H1 (cell line): ENCODE measurements around the gene TMBIM4. TPM values are rescaled to one million over a fixed set of nuclear protein-coding genes. Genes with fewer than 3 reads are reported as not detected.
A peak's percentile ranks its signal among the peaks of the same experiment; 100 is the strongest.

Experiments used
- CTCF ChIA-PET: fragments of 300-600 bp; sonication (Branson Sonifier 250); formaldehyde crosslinking; loops from one replicate; lab custom pipeline; 2021; ENCODE audit not compliant: partially characterized antibody; lab: Charles Lee
- POLR2A ChIA-PET: fragments of 300-600 bp; sonication (Branson Sonifier 250); formaldehyde crosslinking; loops from one replicate; lab custom pipeline; 2021; ENCODE audit warnings: inconsistent platforms; ENCODE audit not compliant: partially characterized antibody; lab: Charles Lee
- DNase-seq, 2 experiments: peaks; one replicate each; pipeline versions ENCODE4 v3.0.0 to v3.0.0-alpha.2; 2010 to 2022; ENCODE audit warnings: low spot score in 2 of 2, low read depth in 1 of 2, mixed read lengths in 1 of 2
- FAIRE-seq: peaks from 2 replicates; lab custom pipeline; 2011; peaks lifted over from hg19 to GRCh38; lab: Jason Lieb, UNC
- H2AFZ ChIP-seq: 2 replicates; pipeline ENCODE4 v1.8.1; 2012; ENCODE audit warnings: low read length, inconsistent platforms
- H2AK5ac ChIP-seq: 2 replicates; pipeline ENCODE4 v1.6.1; 2013; ENCODE audit warnings: low read depth, low read length
- H2BK120ac ChIP-seq: replicated peaks from 2 replicates; pipeline ENCODE3; 2013; ENCODE audit warnings: low read depth, low read length, inconsistent platforms
- H2BK12ac ChIP-seq: 2 replicates; pipeline ENCODE4 v1.6.1; 2013; ENCODE audit warnings: low read depth, low read length
- H2BK15ac ChIP-seq: 2 replicates; pipeline ENCODE4 v1.6.1; 2013; ENCODE audit warnings: low read length
- H2BK20ac ChIP-seq: 2 replicates; pipeline ENCODE4 v1.6.1; 2013; ENCODE audit warnings: low read length
- H2BK5ac ChIP-seq: 2 replicates; pipeline ENCODE4 v1.6.1; 2013; ENCODE audit warnings: low read depth, low read length
- H3K14ac ChIP-seq: 2 replicates; pipeline ENCODE4 v1.6.1; 2013; ENCODE audit warnings: inconsistent platforms; ENCODE audit not compliant: insufficient read length
- H3K18ac ChIP-seq: 2 replicates; pipeline ENCODE4 v1.6.1; 2013; ENCODE audit warnings: low read length; ENCODE audit errors: extremely low read depth
- H3K23ac ChIP-seq: 2 replicates; pipeline ENCODE4 v1.6.1; 2013; ENCODE audit warnings: inconsistent platforms; ENCODE audit not compliant: insufficient read length
- H3K23me2 ChIP-seq: 2 replicates; pipeline ENCODE4 v1.6.1; 2013; ENCODE audit warnings: low read depth, low read length
- H3K27ac ChIP-seq: 2 replicates; pipeline ENCODE4 v1.6.1; 2011; ENCODE audit warnings: low read depth, low read length, inconsistent platforms
- H3K27me3 ChIP-seq, 4 experiments: replicated peaks in 1 of 4; 1 replicate in 1 of 4; 2 replicates in 3 of 4; pipeline versions ENCODE4 v1.6.1 to v1.8.1; 2011 to 2013; ENCODE audit warnings: low read length in 3 of 4, mild to moderate bottlenecking in 3 of 4, inconsistent platforms in 2 of 4, mixed read lengths in 2 of 4, moderate library complexity in 1 of 4; ENCODE audit not compliant: control insufficient read depth in 3 of 4, insufficient read depth in 3 of 4; ENCODE audit errors: extremely low read depth in 1 of 4
- H3K36me3 ChIP-seq, 4 experiments: 2 replicates each; pipeline versions ENCODE4 v1.6.1 to v1.8.1; 2011 to 2013; ENCODE audit warnings: mild to moderate bottlenecking in 4 of 4, low read length in 3 of 4, moderate library complexity in 2 of 4, control low read depth in 1 of 4, inconsistent platforms in 1 of 4; ENCODE audit not compliant: insufficient read depth in 4 of 4, control insufficient read depth in 2 of 4
- H3K4ac ChIP-seq: replicated peaks from 2 replicates; pipeline ENCODE3; 2013; ENCODE audit warnings: low read length, low read depth, mixed read lengths, inconsistent platforms; ENCODE audit not compliant: insufficient read length
- H3K4me1 ChIP-seq, 4 experiments: replicated peaks in 1 of 4; 1 replicate in 1 of 4; 2 replicates in 3 of 4; pipeline versions ENCODE4 v1.6.1 to v1.8.1; 2011 to 2013; ENCODE audit warnings: low read length in 3 of 4, inconsistent platforms in 2 of 4, mixed read lengths in 1 of 4; ENCODE audit not compliant: insufficient read depth in 4 of 4, control insufficient read depth in 3 of 4
- H3K4me2 ChIP-seq, 2 experiments: 2 replicates each; pipeline versions ENCODE4 v1.6.1 to v1.8.1; 2011 to 2013; ENCODE audit warnings: low read depth in 2 of 2, low read length in 2 of 2, control low read depth in 1 of 2, inconsistent platforms in 1 of 2, mild to moderate bottlenecking in 1 of 2; ENCODE audit not compliant: insufficient read depth in 1 of 2
- H3K4me3 ChIP-seq, 4 experiments: fragments of 200-600, 300-600 bp in 1 of 4; sonication (generic), shearing (Covaris generic), sonication (Bioruptor Twin) in 1 of 4; 2 replicates each; pipeline versions ENCODE4 v1.5.1 to v1.8.1; 2011 to 2016; ENCODE audit warnings: low read length in 4 of 4, low read depth in 3 of 4, control low read depth in 2 of 4, inconsistent platforms in 2 of 4, mild to moderate bottlenecking in 2 of 4, mixed read lengths in 1 of 4, moderate library complexity in 1 of 4; ENCODE audit not compliant: insufficient read depth in 2 of 4; ENCODE audit errors: extremely low read depth in 1 of 4
- H3K56ac ChIP-seq: replicated peaks from 2 replicates; pipeline ENCODE3; 2013; ENCODE audit warnings: low read depth, mild to moderate bottlenecking, mixed read lengths, low read length, inconsistent platforms; ENCODE audit not compliant: insufficient read length
- H3K79me1 ChIP-seq: 2 replicates; pipeline ENCODE4 v1.6.1; 2013; ENCODE audit warnings: low read depth, low read length, control low read depth
- H3K79me2 ChIP-seq, 2 experiments: 2 replicates each; pipeline versions ENCODE4 v1.6.1 to v1.8.1; 2012 to 2013; ENCODE audit warnings: low read length in 2 of 2, mild to moderate bottlenecking in 2 of 2, inconsistent platforms in 1 of 2; ENCODE audit not compliant: insufficient read depth in 2 of 2, control insufficient read depth in 1 of 2
- H3K9ac ChIP-seq, 4 experiments: replicated peaks in 1 of 4; 1 replicate in 1 of 4; 2 replicates in 3 of 4; pipeline versions ENCODE4 v1.6.1 to v1.8.1; 2011 to 2013; ENCODE audit warnings: low read depth in 3 of 4, low read length in 3 of 4, control low read depth in 2 of 4, mild to moderate bottlenecking in 2 of 4, moderate library complexity in 2 of 4, inconsistent platforms in 1 of 4; ENCODE audit errors: extremely low read depth in 1 of 4
- H3K9me3 ChIP-seq, 2 experiments: 2 replicates each; pipeline versions ENCODE4 v1.6.1 to v1.8.1; 2012 to 2013; ENCODE audit warnings: mild to moderate bottlenecking in 2 of 2, moderate library complexity in 2 of 2, control low read depth in 1 of 2, inconsistent platforms in 1 of 2, low read depth in 1 of 2, low read length in 1 of 2, mixed read lengths in 1 of 2; ENCODE audit not compliant: insufficient read depth in 2 of 2
- H4K20me1 ChIP-seq, 2 experiments: replicated peaks in 1 of 2; 2 replicates each; pipeline versions ENCODE3 to v1.8.1; 2011 to 2013; ENCODE audit warnings: inconsistent platforms in 2 of 2, low read length in 2 of 2, mild to moderate bottlenecking in 1 of 2; ENCODE audit not compliant: insufficient read depth in 2 of 2, control insufficient read depth in 1 of 2
- H4K5ac ChIP-seq: 2 replicates; pipeline ENCODE4 v1.6.1; 2013; ENCODE audit warnings: low read length, low read depth, mixed read lengths, inconsistent platforms; ENCODE audit not compliant: insufficient read length
- H4K8ac ChIP-seq: 2 replicates; pipeline ENCODE4 v1.8.0; 2013; ENCODE audit warnings: mild to moderate bottlenecking, moderate library complexity, low read length, inconsistent platforms; ENCODE audit not compliant: insufficient read depth; ENCODE audit errors: extremely low read depth
- H4K91ac ChIP-seq: replicated peaks from 2 replicates; pipeline ENCODE3; 2013; ENCODE audit warnings: low read length, mixed read lengths, inconsistent platforms; ENCODE audit not compliant: insufficient read length
- CEBPB ChIP-seq: IDR thresholded peaks from 2 replicates; pipeline ENCODE4 v1.6.1; 2012; ENCODE audit warnings: low read depth, low read length
- CTCF ChIP-seq, 3 experiments: IDR thresholded peaks; 1 replicate in 2 of 3; 2 replicates in 1 of 3; pipeline versions ENCODE4 v1.5.1 to v1.6.1; 2011; ENCODE audit warnings: low read length in 3 of 3, mild to moderate bottlenecking in 3 of 3, inconsistent platforms in 2 of 3, low read depth in 1 of 3, moderate library complexity in 1 of 3; ENCODE audit not compliant: insufficient read depth in 1 of 3; ENCODE audit errors: control extremely low read depth in 1 of 3
- RAD21 ChIP-seq, 2 experiments: IDR thresholded peaks in 1 of 2; conservative IDR thresholded peaks in 1 of 2; 2 replicates each; pipeline ENCODE4 v1.6.1; 2011; ENCODE audit warnings: low read depth in 2 of 2, low read length in 2 of 2, improper control_type of control experiment in 1 of 2, inconsistent platforms in 1 of 2, mild to moderate bottlenecking in 1 of 2, moderate library complexity in 1 of 2
- YY1 ChIP-seq: IDR thresholded peaks from 2 replicates; pipeline ENCODE4 v1.6.1; 2011; ENCODE audit warnings: low read depth, mild to moderate bottlenecking, low read length
- WGBS, 2 experiments: shearing (Covaris generic) in 1 of 2; methylation state at CpG; one replicate each; pipeline versions ENCODE4 v1.1.6 to v1.1.7; 2013 to 2015; ENCODE audit warnings: low lambda C conversion rate in 2 of 2, mixed read lengths in 2 of 2, inconsistent platforms in 1 of 2, low coverage in 1 of 2, missing lambda C conversion rate in 1 of 2; ENCODE audit not compliant: insufficient replicate concordance in 2 of 2, insufficient coverage in 1 of 2, insufficient read length in 1 of 2; ENCODE audit errors: extremely low coverage in 1 of 2, missing lambda C conversion rate in 1 of 2; 5-methylcytosine and 5-hydroxymethylcytosine counted together
- polyA plus RNA-seq, 7 experiments: library from polyadenylated mRNA; depleted of rRNA in 3 of 7; stranded (reverse) in 5 of 7; unstranded in 2 of 7; fragments of >200 nt in 5 of 7; fragments of 200-250 nt in 2 of 7; gene quantifications; 1 replicate in 5 of 7; 2 replicates in 1 of 7; 4 replicates in 1 of 7; pipeline versions ENCODE4 v1.2.1 to v1.2.3, GENCODE V29; 2011 to 2013; ENCODE audit warnings: missing spikeins in 2 of 7, mixed read lengths in 2 of 7
- total RNA-seq: library from RNA; stranded (reverse); fragmentation: NEBNext Ultra II Directional; extraction: Animal tissue kit (Norgen Biotek cat#: 25700); gene quantifications from 2 replicates; pipeline ENCODE4 v1.2.1, GENCODE V29; 2021

The TMBIM4 gene
- total and polyA plus RNA-seq, 2 of the 8 experiments (the other 6 are each of a cell fraction or from before 2014, with no cell fraction given), result 12.8 to 46.6 TPM

- H4K8ac ChIP-seq, result no peak overlapping the region
- no peak overlapping the region for H2AFZ ChIP-seq
- no peak overlapping the region for H3K27ac ChIP-seq
- no peak overlapping the region for H4K91ac ChIP-seq
- H3K79me1 ChIP-seq, result no peaks in the 10 kb centered on the region
- ChIA-PET CTCF (interaction anchor here (0.6 to 1.7 kb wide), 12 partner anchors 17 to 787 kb away, joined by 3 to 8 read pairs (median 4); no protein-coding TSS in a partner anchor), POLR2A (no interaction called here)
- FAIRE-seq, result peak; percentile 89
- H3K9ac ChIP-seq, result no peak overlapping the region
- no peaks in the 10 kb centered on the region for H3K36me3 ChIP-seq
- H3K23me2 ChIP-seq, result no peaks in the 10 kb centered on the region
- no peak overlapping the region for H3K23ac ChIP-seq
- H2BK5ac ChIP-seq, result no peak overlapping the region
- no peak overlapping the region for H3K4ac ChIP-seq
- DNase-seq, result peak; percentile 23 to 71
- H2BK15ac ChIP-seq, result no peak overlapping the region
- 43% methylated on average over 9 of the region's 10 CpGs; no CpG with 5 or more reads in 1 of the 2 experiments for WGBS, 2 experiments
- no peaks in the 10 kb centered on the region for H3K9me3 ChIP-seq
- no peak overlapping the region for H2BK20ac ChIP-seq
- no peak overlapping the region for H2BK120ac ChIP-seq
- no peak overlapping the region for H3K4me3 ChIP-seq
- H3K4me1 ChIP-seq, result no peaks in the 10 kb centered on the region
- no peak for TF ChIP-seq CEBPB
- TF ChIP-seq YY1, result peak; percentile 62; the same call in 1 of the 2 replicates
- peak; percentile 45 to 83 (median 61) for TF ChIP-seq CTCF (IDR thresholded peaks at IDR 0.05; ENCODE audit: control extremely low read depth in 1 of 3, insufficient read depth in 1 of 3, low read depth in 1 of 3, low read length in 3 of 3)
- peak; percentile 89 for TF ChIP-seq RAD21 (IDR thresholded peaks at IDR 0.05 in 1 of 2, conservative IDR thresholded peaks at IDR 0.05 in 1 of 2; ENCODE audit: low read depth in 2 of 2, low read length in 2 of 2)
- H3K56ac ChIP-seq, result no peak overlapping the region
- no peak overlapping the region for H3K14ac ChIP-seq
- H2AK5ac ChIP-seq, result no peak overlapping the region
- no peaks in the 10 kb centered on the region for H3K27me3 ChIP-seq
- H4K5ac ChIP-seq, result no peak overlapping the region
- H4K20me1 ChIP-seq, result no peaks in the 10 kb centered on the region
- no peak overlapping the region for H3K4me2 ChIP-seq
- no peaks in the 10 kb centered on the region for H3K79me2 ChIP-seq
- H2BK12ac ChIP-seq, result no peak overlapping the region
- no peak overlapping the region for H3K18ac ChIP-seq
Observed at GRCh38 chr12:66087365-66087943, 82.3 kb downstream of the TMBIM4 start.
